Calu3 (cell line): ENCODE data around the gene ARMC9. TPM values are rescaled to one million over a fixed set of nuclear protein-coding genes. Genes with fewer than 3 reads are reported as not detected.

Source experiments
- BruUV-seq: library from RNA; stranded (reverse); fragments of 400-500 nt; replicated peaks from 2 replicates; lab custom pipeline; 2021; lab: Mats Ljungman, UMichigan
- CTCF ChIA-PET: fragments of 300-600 bp; sonication (Branson Sonifier 250); formaldehyde crosslinking; loops from one replicate; lab custom pipeline; 2022; ENCODE audit warnings: antibody characterized with exemption; lab: Charles Lee
- DNase-seq: peaks from one replicate; pipeline ENCODE4 v3.0.0; 2022
- H3K27ac Mint-ChIP-seq: one replicate; pipeline ENCODE4 v1.8.0; 2022; ENCODE audit warnings: mixed read lengths; ENCODE audit not compliant: unreplicated experiment
- H3K27me3 Mint-ChIP-seq: one replicate; pipeline ENCODE4 v1.8.0; 2022; ENCODE audit warnings: mixed read lengths; ENCODE audit not compliant: unreplicated experiment
- H3K36me3 Mint-ChIP-seq: one replicate; pipeline ENCODE4 v1.8.0; 2022; ENCODE audit warnings: mild to moderate bottlenecking, moderate library complexity, mixed read lengths; ENCODE audit not compliant: insufficient read depth, unreplicated experiment
- H3K4me1 Mint-ChIP-seq: one replicate; pipeline ENCODE4 v1.8.0; 2022; ENCODE audit warnings: mild to moderate bottlenecking, low read depth, mixed read lengths; ENCODE audit not compliant: unreplicated experiment
- H3K4me3 Mint-ChIP-seq: one replicate; pipeline ENCODE4 v1.8.0; 2022; ENCODE audit warnings: mild to moderate bottlenecking, low read depth, moderate library complexity, mixed read lengths; ENCODE audit not compliant: unreplicated experiment
- H3K9me3 Mint-ChIP-seq: one replicate; pipeline ENCODE4 v1.8.0; 2022; ENCODE audit warnings: low read depth, mixed read lengths; ENCODE audit not compliant: unreplicated experiment
- CTCF ChIP-seq: fragments of 200-600 bp; IDR thresholded peaks from one replicate; pipeline ENCODE4 v1.8.0; 2022; ENCODE audit warnings: antibody characterized with exemption; ENCODE audit not compliant: unreplicated experiment
- intact Hi-C: fragments of 100-400 bp; cut with micrococcal nuclease; formaldehyde crosslinking; loops from one replicate; pipeline ENCODE4 v1.10.0; 2022; ENCODE audit not compliant: unreplicated experiment
- total RNA-seq: library from RNA; stranded (reverse); gene quantifications from 2 replicates; pipeline ENCODE4 v1.2.3, GENCODE V29; 2022

The ARMC9 gene
- total RNA-seq, 1 experiment from 2014 or later, result 13.6 TPM

GRCh38 chr2:231239751-231240150 lies 41.3 kb downstream of the ARMC9 start:
- CTCF ChIA-PET, result no interaction called here
- Mint-ChIP-seq H3K36me3 (no peaks in the 10 kb centered on the region), H3K27me3 (no peaks in the 10 kb centered on the region), H3K27ac (no peak overlapping the region), H3K9me3 (no peaks in the 10 kb centered on the region), H3K4me3 (no peak overlapping the region), H3K4me1 (no peaks in the 10 kb centered on the region)
- no TSS peak for BruUV-seq
- DNase-seq, result no peak
- intact Hi-C loops, result no loop called here
- TF ChIP-seq CTCF, result no peak

- Mint-ChIP-seq H3K9me3 (no peaks in the 10 kb centered on the region), H3K4me1 (peaks cover 8% of the 10 kb centered on the region), H3K27me3 (no peaks in the 10 kb centered on the region), H3K4me3 (no peak overlapping the region), H3K36me3 (no peaks in the 10 kb centered on the region), H3K27ac (no peak overlapping the region)
- intact Hi-C loops, result no loop called here
- no peak for DNase-seq
- no peak for TF ChIP-seq CTCF
- CTCF ChIA-PET, result no interaction called here
- BruUV-seq, result no TSS peak
Observed at GRCh38 chr2:231241755-231242507, 43.5 kb downstream of the ARMC9 start.

DNA sequence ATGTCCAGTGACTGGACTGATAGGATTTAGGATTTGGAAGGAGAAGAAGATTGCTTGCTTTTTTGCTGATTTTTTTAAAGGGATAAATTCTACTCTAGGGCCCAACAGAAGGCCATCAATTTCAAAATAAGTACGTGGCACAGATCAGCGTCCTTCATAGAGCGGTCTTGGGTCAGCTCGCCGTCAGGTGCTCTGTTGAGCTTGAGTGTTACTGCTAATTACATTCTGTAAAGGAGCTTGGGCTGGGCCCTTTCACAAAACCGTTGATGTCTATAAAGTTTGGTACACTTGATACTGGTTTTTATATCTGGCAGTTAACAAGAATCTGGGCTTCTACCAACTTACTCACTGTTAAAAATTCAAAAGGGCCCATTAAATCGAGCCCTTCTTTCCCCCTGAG lies 45.4 kb downstream of the ARMC9 start:
- Mint-ChIP-seq H3K36me3 (no peaks in the 10 kb centered on the region), H3K27me3 (no peaks in the 10 kb centered on the region), H3K4me1 (peaks cover 8% of the 10 kb centered on the region), H3K9me3 (no peaks in the 10 kb centered on the region), H3K4me3 (no peak overlapping the region), H3K27ac (no peak overlapping the region)
- BruUV-seq, result no TSS peak
- no peak for DNase-seq
- intact Hi-C loops, result no loop called here
- no peak for TF ChIP-seq CTCF
- CTCF ChIA-PET, result interaction anchor here (0.6 kb wide), 1 partner anchor 120 kb away, joined by 3 read pairs; no protein-coding TSS in a partner anchor

- Mint-ChIP-seq H3K36me3 (no peaks in the 10 kb centered on the region), H3K27ac (no peak overlapping the region), H3K9me3 (no peaks in the 10 kb centered on the region), H3K27me3 (no peaks in the 10 kb centered on the region), H3K4me1 (peaks cover 8% of the 10 kb centered on the region), H3K4me3 (no peak overlapping the region)
- DNase-seq, result no peak
- BruUV-seq, result no TSS peak
- intact Hi-C loops, result no loop called here
- no peak for TF ChIP-seq CTCF
- CTCF ChIA-PET, result interaction anchor here (0.6 kb wide), 1 partner anchor 121 kb away, joined by 3 read pairs; no protein-coding TSS in a partner anchor
Observed at GRCh38 chr2:231244382-231245248, 46.2 kb downstream of the ARMC9 start.
